Measurements from ENCODE around the gene MLN. TPM values are rescaled to one million over a fixed set of nuclear protein-coding genes. Genes with fewer than 3 reads are reported as not detected.

The MLN gene
- total and polyA plus RNA-seq, 8 donors, result not detected

DNA sequence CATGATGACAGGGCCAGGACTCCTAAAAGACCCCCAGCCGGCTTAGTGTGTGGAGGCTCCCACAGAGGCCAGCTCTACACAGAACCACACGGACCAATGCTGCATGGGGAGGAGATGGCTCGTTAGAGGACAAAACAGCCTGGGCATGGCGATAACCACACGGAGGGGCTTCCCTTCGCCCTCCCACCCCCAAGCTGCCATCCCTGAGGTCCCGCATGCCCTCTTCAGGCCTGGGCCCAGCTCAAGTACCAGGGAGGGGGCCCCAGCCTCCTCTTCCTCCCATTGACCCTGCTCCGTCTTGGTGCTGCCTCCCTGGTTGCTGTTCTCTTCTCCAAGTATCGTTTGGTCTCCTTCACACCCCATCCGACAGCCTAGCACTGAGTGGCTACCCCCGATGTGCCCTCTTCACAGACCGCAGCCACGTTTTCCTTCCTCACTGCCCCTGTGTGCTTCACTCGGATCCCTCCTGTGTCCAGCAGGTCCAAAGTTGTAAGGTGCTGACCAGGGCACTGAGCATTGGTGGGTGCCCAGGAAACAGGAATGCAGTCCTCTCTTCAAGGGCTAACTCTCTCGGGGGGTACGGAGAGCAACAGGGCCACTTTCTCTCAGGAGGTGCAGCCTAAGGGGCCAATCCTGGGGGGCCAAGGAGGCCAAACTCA lies 9.6 kb upstream of the MLN start:
- peaks cover 0 to 65% (median 19%) of the 10 kb centered on the region in 3 donors for H3K27me3 ChIP-seq
- intact Hi-C loops (cut with DNase I; ENCODE audit: low total_unique reads), result no loop called here

DNA sequence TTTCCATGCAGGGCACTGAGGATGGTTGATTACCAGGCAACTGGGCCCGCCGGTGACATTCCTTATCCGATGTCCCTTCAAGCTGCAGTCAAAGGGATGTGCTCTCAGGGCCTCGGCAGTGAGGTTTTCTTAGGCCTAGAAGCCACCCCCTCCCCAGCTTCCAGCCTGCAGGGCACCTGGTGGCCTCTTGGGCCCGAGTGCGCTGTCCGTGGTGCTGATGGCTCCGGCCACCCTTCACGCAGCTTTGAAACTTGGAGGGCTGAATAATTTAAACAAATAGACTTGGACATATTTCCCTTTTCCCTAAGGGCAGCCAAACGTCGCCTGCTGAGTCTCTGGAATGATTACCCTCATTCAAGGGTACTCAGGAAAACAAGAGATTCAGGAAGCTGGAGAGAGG lies 8.9 kb upstream of the MLN start:
- H3K27me3 ChIP-seq, result peaks cover 0 to 72% (median 19%) of the 10 kb centered on the region in 3 donors
- H3K4me3 ChIP-seq, result no peak overlapping the region
- WGBS, 5 donors, result 3 to 8% (median 3%) methylated on average over 11 of the region's 11 CpGs
- DNase-seq, result peak; percentile 35 to 87
- H3K36me3 ChIP-seq, result no peaks in the 10 kb centered on the region
- H3K9me3 ChIP-seq, result no peaks in the 10 kb centered on the region
- peaks cover 0 to 10% (median 9%) of the 10 kb centered on the region in 4 donors for H3K4me1 ChIP-seq
- intact Hi-C loops (cut with DNase I; ENCODE audit: low total_unique reads), result no loop called here
- TF ChIP-seq CTCF (IDR thresholded peaks at IDR 0.05), result peak in 3 of 7 experiments; percentile 12 to 42 (median 38)
- no peak for TF ChIP-seq POLR2AphosphoS5 (IDR thresholded peaks at IDR 0.05)
- H3K27ac ChIP-seq, result no peak overlapping the region

More for the DNA sequence above, 9.6 kb upstream of the MLN start:
- no peak overlapping the region for H3K4me3 ChIP-seq
- TF ChIP-seq POLR2AphosphoS5 (IDR thresholded peaks at IDR 0.05) (no peak), EP300 (IDR thresholded peaks at IDR 0.05) (no peak), POLR2A (IDR thresholded peaks at IDR 0.05) (no peak), CTCF (IDR thresholded peaks at IDR 0.05) (no peak)
- WGBS, 5 donors, result 55 to 70% (median 69%) methylated on average over 16 of the region's 16 CpGs
- H3K9me3 ChIP-seq, result no peaks in the 10 kb centered on the region
- H3K36me3 ChIP-seq, result no peaks in the 10 kb centered on the region
- no peak for DNase-seq
- no peak overlapping the region for H3K27ac ChIP-seq
- peaks cover 0 to 12% (median 11%) of the 10 kb centered on the region in 4 donors for H3K4me1 ChIP-seq

- peaks cover 0 to 85% (median 21%) of the 10 kb centered on the region in 3 donors for H3K27me3 ChIP-seq
- 24 to 64% (median 58%) methylated on average over 2 of the region's 2 CpGs for WGBS, 5 donors
Observed at GRCh38 chr6:33809594-33809993, 5.8 kb upstream of the MLN start.

GRCh38 chr6:33808641-33809180 lies 4.9 kb upstream of the MLN start:
- no peak overlapping the region for H3K4me3 ChIP-seq
- DNase-seq, result no peak
- H3K27ac ChIP-seq, result no peak overlapping the region
- H3K9me3 ChIP-seq, result no peaks in the 10 kb centered on the region
- WGBS, 5 donors, result 42 to 54% (median 48%) methylated on average over 8 of the region's 8 CpGs
- no peaks in the 10 kb centered on the region for H3K36me3 ChIP-seq
- peaks cover 0 to 5% (median 0%) of the 10 kb centered on the region in 4 donors for H3K4me1 ChIP-seq
- TF ChIP-seq POLR2A (IDR thresholded peaks at IDR 0.05) (no peak), CTCF (IDR thresholded peaks at IDR 0.05) (no peak), POLR2AphosphoS5 (IDR thresholded peaks at IDR 0.05) (no peak)
- H3K27me3 ChIP-seq, result peaks cover 0 to 85% (median 16%) of the 10 kb centered on the region in 3 donors
- intact Hi-C loops (cut with DNase I; ENCODE audit: low total_unique reads), result no loop called here

More at GRCh38 chr6:33809594-33809993, 5.8 kb upstream of the MLN start:
- Histone ChIP-seq H3K36me3 (no peaks in the 10 kb centered on the region), H3K27ac (no peak overlapping the region), H3K4me1 (peaks cover 0 to 5% (median 0%) of the 10 kb centered on the region in 4 donors), H3K4me3 (no peak overlapping the region), H3K9me3 (no peaks in the 10 kb centered on the region)
- intact Hi-C loops (cut with DNase I; ENCODE audit: low total_unique reads), result no loop called here
- TF ChIP-seq POLR2AphosphoS5 (IDR thresholded peaks at IDR 0.05), result no peak
- TF ChIP-seq CTCF (IDR thresholded peaks at IDR 0.05), result no peak
- no peak for TF ChIP-seq POLR2A (IDR thresholded peaks at IDR 0.05)
- no peak for TF ChIP-seq EP300 (IDR thresholded peaks at IDR 0.05)
- peak in 1 of 2 donors; percentile 36 for DNase-seq
